ENCODE measurements around the gene REN.

Gene REN

GRCh38 chr1:204204944-204205343 is 38.8 kb upstream of the REN start:
- TF ChIP-seq CTCF (IDR thresholded peaks at IDR 0.05; ENCODE audit: extremely low read depth, missing control alignments), result no peak
- DNase-seq (ENCODE audit: low spot score), result no peak

- TF ChIP-seq CTCF (IDR thresholded peaks at IDR 0.05; ENCODE audit: extremely low read depth, missing control alignments), result no peak
- DNase-seq (ENCODE audit: low spot score), result no peak
Observed at GRCh38 chr1:204203206-204203767, 37.1 kb upstream of the REN start.

GRCh38 chr1:204202481-204202880 is 36.3 kb upstream of the REN start:
- no peak for TF ChIP-seq CTCF (IDR thresholded peaks at IDR 0.05; ENCODE audit: extremely low read depth, missing control alignments)
- no peak for DNase-seq (ENCODE audit: low spot score)

- no peak for DNase-seq (ENCODE audit: low spot score)
- TF ChIP-seq CTCF (IDR thresholded peaks at IDR 0.05; ENCODE audit: extremely low read depth, missing control alignments), result no peak
Observed at GRCh38 chr1:204201348-204202040, 35.4 kb upstream of the REN start.

GRCh38 chr1:204199579-204199978 is 33.4 kb upstream of the REN start:
- no peak for TF ChIP-seq CTCF (IDR thresholded peaks at IDR 0.05; ENCODE audit: extremely low read depth, missing control alignments)

GRCh38 chr1:204198348-204199340 is 32.5 kb upstream of the REN start:
- no peak for DNase-seq (ENCODE audit: low spot score)
- no peak for TF ChIP-seq CTCF (IDR thresholded peaks at IDR 0.05; ENCODE audit: extremely low read depth, missing control alignments)

More at GRCh38 chr1:204199579-204199978, 33.4 kb upstream of the REN start:
- no peak for DNase-seq (ENCODE audit: low spot score)

- TF ChIP-seq CTCF (IDR thresholded peaks at IDR 0.05; ENCODE audit: extremely low read depth, missing control alignments), result no peak
- no peak for DNase-seq (ENCODE audit: low spot score)
Observed at GRCh38 chr1:204197068-204197467, 30.9 kb upstream of the REN start.
